ENCODE measurements around the gene UNC5C.
"Not testable (repeated sequence)": the region's sequence is repeated elsewhere in the genome, so short reads cannot be mapped to it uniquely, and the experiment has no call there.

Gene UNC5C

GRCh38 chr4:95158626-95159025, 390.1 kb downstream of the UNC5C start:
- DNase-seq = no peak

GRCh38 chr4:95158045-95158444, 390.7 kb downstream of the UNC5C start:
- no peak for DNase-seq

GRCh38 chr4:95157596-95157995, 391.2 kb downstream of the UNC5C start:
- no peak for DNase-seq

DNA sequence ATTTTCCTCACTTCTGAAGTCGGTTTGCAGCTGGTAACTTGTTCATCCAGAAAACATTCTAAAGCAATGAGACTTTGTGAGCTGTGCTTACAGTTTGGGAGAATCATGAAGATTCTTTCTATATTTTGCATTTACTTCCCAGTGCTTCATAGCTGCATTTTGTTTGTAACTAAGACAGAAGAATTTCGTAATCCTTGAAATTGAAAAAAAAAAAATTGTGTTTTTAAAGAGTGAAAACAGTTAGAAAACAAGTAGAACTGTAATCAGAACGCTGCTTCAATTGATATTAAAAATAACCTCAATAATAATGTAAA, 392.4 kb downstream of the UNC5C start:
- no peak for DNase-seq

GRCh38 chr4:95155759-95156451, 392.9 kb downstream of the UNC5C start:
- DNase-seq = no peak

DNA sequence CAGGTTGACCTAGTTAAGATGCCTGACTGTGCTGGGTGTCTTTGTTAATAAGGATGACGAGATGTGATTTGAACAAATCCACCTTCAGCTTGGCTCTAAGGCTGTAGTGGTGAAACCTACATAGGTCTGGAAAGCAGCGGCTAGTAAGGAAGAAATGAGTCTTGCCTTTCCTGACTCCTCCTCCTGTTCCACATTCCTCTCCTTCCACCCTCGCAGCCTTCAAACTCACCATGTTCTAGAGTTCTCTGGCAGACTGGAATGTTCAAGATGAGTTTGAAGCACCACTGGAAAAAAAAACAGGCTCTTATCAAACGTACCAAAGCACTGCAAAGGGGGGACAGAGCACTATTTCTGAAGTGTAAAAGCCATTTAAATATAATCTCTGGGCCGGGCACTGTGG, 395.6 kb downstream of the UNC5C start:
- no peak for DNase-seq

- DNase-seq = no peak
These were observed 397.5 kb downstream of the UNC5C start for GRCh38 chr4:95151255-95151654.

- no peak for DNase-seq
These were observed 405.8 kb downstream of the UNC5C start for GRCh38 chr4:95142932-95143331.

GRCh38 chr4:95141361-95141760, 407.4 kb downstream of the UNC5C start:
- DNase-seq = no peak

DNA sequence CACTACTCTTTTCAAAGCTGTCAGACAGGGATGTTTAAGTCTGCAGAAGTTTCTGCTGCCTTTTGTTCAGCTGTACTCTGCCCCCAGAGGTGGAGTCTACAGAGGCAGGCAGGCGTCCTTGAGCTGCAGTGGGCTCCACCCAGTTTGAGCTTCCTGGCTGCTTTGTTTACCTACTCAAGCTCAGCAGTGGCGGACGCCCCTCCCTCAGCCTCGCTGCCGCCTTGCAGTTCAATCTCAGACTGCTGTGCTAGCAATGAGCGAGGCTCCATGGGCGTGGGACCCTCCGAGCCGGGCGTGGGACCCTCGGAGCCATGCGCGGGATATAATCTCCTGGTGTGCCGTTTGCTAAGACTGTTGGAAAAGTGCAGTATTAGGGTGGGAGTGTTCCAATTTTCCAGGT, 409.3 kb downstream of the UNC5C start:
- not testable (repeated sequence) for DNase-seq

DNA sequence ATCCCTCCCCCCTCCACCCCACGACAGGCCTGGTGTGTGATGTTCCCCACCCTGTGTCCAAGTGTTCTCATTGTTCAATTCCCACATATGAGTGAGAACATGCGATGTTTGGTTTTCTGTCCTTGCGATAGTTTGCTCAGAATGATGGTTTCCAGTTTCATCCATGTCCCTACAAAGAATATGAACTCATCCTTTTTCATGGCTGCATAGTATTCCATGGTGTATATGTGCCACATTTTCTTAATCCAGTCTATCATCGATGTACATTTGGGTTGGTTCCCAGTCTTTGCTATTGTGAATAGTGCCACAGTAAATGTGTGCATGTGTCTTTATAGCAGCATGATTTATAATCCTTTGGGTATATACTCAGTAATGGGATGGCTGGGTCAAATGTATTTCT, 414.8 kb downstream of the UNC5C start:
- DNase-seq = not testable (repeated sequence)

- DNase-seq = no peak
These were observed 418.9 kb downstream of the UNC5C start for GRCh38 chr4:95129821-95130311.

DNA sequence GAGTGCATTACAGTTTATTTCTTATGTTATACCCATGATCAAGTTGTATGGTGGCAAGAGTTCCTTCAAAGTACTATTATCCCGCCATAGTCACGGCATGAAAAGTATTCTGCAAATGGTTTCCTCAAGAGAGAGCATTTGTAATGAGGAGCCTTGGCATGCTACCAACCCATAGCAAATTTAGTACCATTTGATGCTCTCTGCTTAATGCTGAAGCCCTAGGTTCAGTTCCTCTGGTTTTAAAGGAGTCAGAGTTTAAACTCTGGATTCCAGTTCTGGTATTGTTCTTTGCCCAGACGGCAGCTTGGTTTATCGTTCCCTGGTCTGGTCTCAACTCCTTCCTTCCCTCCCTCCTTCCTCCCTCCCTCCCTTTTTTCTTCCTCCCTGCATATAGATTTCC, 419.7 kb downstream of the UNC5C start:
- no peak for DNase-seq

- DNase-seq = peak in 1 of 2 experiments; percentile 5
These were observed 423.8 kb downstream of the UNC5C start for GRCh38 chr4:95124906-95125504.

DNA sequence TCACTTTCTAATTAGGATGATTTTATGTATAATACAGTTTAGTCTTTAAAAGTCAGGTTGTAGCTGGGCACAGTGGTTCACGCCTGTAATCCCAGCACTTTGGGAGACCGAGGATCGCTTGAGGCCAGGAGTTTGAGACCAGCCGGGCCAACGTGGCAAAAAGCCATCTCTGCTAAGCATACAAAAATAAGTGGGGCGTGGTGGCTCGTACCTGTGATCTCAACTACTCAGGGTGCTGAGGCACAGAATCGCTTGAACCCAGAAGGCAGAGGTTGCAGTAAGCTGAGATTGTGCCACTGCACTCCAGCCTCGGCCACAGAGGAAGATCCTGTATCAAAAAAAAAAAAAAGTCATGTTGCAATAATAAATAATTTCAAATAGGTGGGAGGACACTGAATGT, 426.8 kb downstream of the UNC5C start:
- no peak for DNase-seq

GRCh38 chr4:95120456-95120855, 428.3 kb downstream of the UNC5C start:
- no peak for DNase-seq

- DNase-seq = no peak
These were observed 430.3 kb downstream of the UNC5C start for GRCh38 chr4:95118497-95118896.

DNA sequence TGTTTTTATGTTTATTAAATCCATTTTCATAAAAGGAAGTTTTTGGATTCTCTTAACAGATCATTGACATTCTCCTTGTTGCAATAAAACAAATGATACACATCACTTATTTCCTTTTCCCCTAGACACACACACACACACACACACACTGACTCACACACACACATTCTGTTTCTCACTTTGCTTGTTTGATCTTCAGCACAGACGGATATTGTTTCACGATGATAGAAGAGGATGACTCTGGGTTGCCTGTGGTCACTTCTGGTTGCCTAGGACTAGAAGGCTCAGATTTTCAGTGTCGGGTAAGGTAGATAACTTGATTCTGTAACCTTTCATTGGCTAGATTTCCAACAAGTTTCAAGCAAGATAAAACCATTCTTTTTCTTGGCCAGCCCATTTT, 434.3 kb downstream of the UNC5C start:
- DNase-seq = no peak
